HS-27A (cell line): ENCODE measurements around the gene TBC1D2B.
A peak's percentile ranks its signal among the peaks of the same experiment; 100 is the strongest.

Experiments used
- DNase-seq: peaks from one replicate; pipeline ENCODE4 v3.0.0-alpha.2; 2012; ENCODE audit warnings: low read depth, missing footprints

TBC1D2B gene

GRCh38 chr15:78033864-78034263, 43.6 kb downstream of the TBC1D2B start:
- no peak for DNase-seq

- no peak for DNase-seq
Measured at GRCh38 chr15:78032671-78033070, 44.8 kb downstream of the TBC1D2B start.

- no peak for DNase-seq
Measured at GRCh38 chr15:78024883-78025282, 52.6 kb downstream of the TBC1D2B start.

GRCh38 chr15:78024519-78024870, 53.0 kb downstream of the TBC1D2B start:
- DNase-seq = no peak

- no peak for DNase-seq
Measured at GRCh38 chr15:78023865-78024518, 53.5 kb downstream of the TBC1D2B start.

GRCh38 chr15:78023081-78023665, 54.3 kb downstream of the TBC1D2B start:
- DNase-seq = no peak

- DNase-seq = no peak
Measured at GRCh38 chr15:78021761-78022160, 55.8 kb downstream of the TBC1D2B start.

GRCh38 chr15:78020007-78020406, 57.5 kb downstream of the TBC1D2B start:
- no peak for DNase-seq

GRCh38 chr15:78018946-78019644, 58.4 kb downstream of the TBC1D2B start:
- no peak for DNase-seq

- DNase-seq = no peak
Measured at GRCh38 chr15:78018445-78018844, 59.1 kb downstream of the TBC1D2B start.

- DNase-seq = no peak
Measured at GRCh38 chr15:78016860-78017259, 60.7 kb downstream of the TBC1D2B start.

- DNase-seq = no peak
Measured at GRCh38 chr15:78012643-78013077, 64.9 kb downstream of the TBC1D2B start.

GRCh38 chr15:78010067-78010466, 67.4 kb downstream of the TBC1D2B start:
- DNase-seq = no peak

GRCh38 chr15:78007964-78008886, 69.3 kb downstream of the TBC1D2B start:
- peak; percentile 55 for DNase-seq

GRCh38 chr15:78007211-78007931, 70.1 kb downstream of the TBC1D2B start:
- no peak for DNase-seq

- DNase-seq = no peak
Measured at GRCh38 chr15:78006567-78007205, 70.8 kb downstream of the TBC1D2B start.

- no peak for DNase-seq
Measured at GRCh38 chr15:78004919-78005634, 72.4 kb downstream of the TBC1D2B start.

GRCh38 chr15:78004222-78004727, 73.2 kb downstream of the TBC1D2B start:
- no peak for DNase-seq

GRCh38 chr15:78003539-78004008, 73.9 kb downstream of the TBC1D2B start:
- no peak for DNase-seq

GRCh38 chr15:78002996-78003395, 74.5 kb downstream of the TBC1D2B start:
- no peak for DNase-seq
